WTC11 (cell line): Measurements from ENCODE around the gene IYD. TPM values are rescaled to one million over a fixed set of nuclear protein-coding genes. Genes with fewer than 3 reads are reported as not detected.

Experiments used
- ATAC-seq: fragments of 200-7000 bp; cut with Tn5 transposase; 2 replicates; pipeline ENCODE4 v1.10.0; 2021; ENCODE audit warnings: mild to moderate bottlenecking, moderate library complexity
- CTCF ChIA-PET: fragments of 300-600 bp; sonication (Branson Sonifier 250); formaldehyde crosslinking; loops from one replicate; lab custom pipeline; 2021; ENCODE audit warnings: antibody characterized with exemption; lab: Charles Lee
- POLR2A ChIA-PET: fragments of 350-600 bp; sonication (Branson Sonifier 250); formaldehyde crosslinking; loops from one replicate; lab custom pipeline; 2021; ENCODE audit warnings: antibody characterized with exemption; lab: Charles Lee
- DNase-seq: peaks from one replicate; pipeline ENCODE4 v3.0.0; 2021; ENCODE audit warnings: low spot score
- H3K27ac Mint-ChIP-seq: 2 replicates; pipeline ENCODE4 v1.8.0; 2021; ENCODE audit warnings: mixed read lengths
- H3K27me3 Mint-ChIP-seq: 2 replicates; pipeline ENCODE4 v1.8.0; 2021; ENCODE audit warnings: low read depth, mild to moderate bottlenecking, moderate library complexity, mixed read lengths
- H3K36me3 Mint-ChIP-seq: 2 replicates; pipeline ENCODE4 v1.8.0; 2021; ENCODE audit warnings: mixed read lengths
- H3K4me1 Mint-ChIP-seq: 2 replicates; pipeline ENCODE4 v1.8.0; 2022; ENCODE audit warnings: mixed read lengths
- H3K4me3 Mint-ChIP-seq: 2 replicates; pipeline ENCODE4 v1.8.0; 2021; ENCODE audit warnings: mild to moderate bottlenecking, moderate library complexity, mixed read lengths
- H3K9me3 Mint-ChIP-seq: 2 replicates; pipeline ENCODE4 v1.8.0; 2021; ENCODE audit warnings: mixed read lengths
- ARID4B ChIP-seq: sonication (generic); formaldehyde crosslinking; IDR thresholded peaks from 2 replicates; pipeline ENCODE4 v1.8.0; 2023; ENCODE audit warnings: missing genetic modification reagents, mild to moderate bottlenecking, borderline replicate concordance
- ATF2 ChIP-seq: sonication (generic); formaldehyde crosslinking; IDR thresholded peaks from 2 replicates; pipeline ENCODE4 v1.8.1; 2022; ENCODE audit warnings: low read depth, missing genetic modification reagents, borderline replicate concordance
- ATF3 ChIP-seq: sonication (generic); formaldehyde crosslinking; conservative IDR thresholded peaks from 2 replicates; pipeline ENCODE4 v1.8.1; 2022; ENCODE audit warnings: mild to moderate bottlenecking, missing genetic modification reagents
- ATF6 ChIP-seq: sonication (generic); formaldehyde crosslinking; IDR thresholded peaks from 2 replicates; pipeline ENCODE4 v1.8.1; 2023; ENCODE audit warnings: mild to moderate bottlenecking, missing genetic modification reagents
- CBFB ChIP-seq: sonication (generic); formaldehyde crosslinking; IDR thresholded peaks from 2 replicates; pipeline ENCODE4 v1.8.1; 2022; ENCODE audit warnings: mild to moderate bottlenecking, low read depth, missing genetic modification reagents
- CDX4 ChIP-seq: fragments of 250-450 bp; sonication (Bioruptor Pico); IDR thresholded peaks from 2 replicates; pipeline ENCODE4 v1.9.0; 2021; ENCODE audit warnings: moderate library complexity, mild to moderate bottlenecking, inconsistent platforms, borderline replicate concordance
- E2F4 ChIP-seq: sonication (generic); formaldehyde crosslinking; IDR thresholded peaks from 2 replicates; pipeline ENCODE4 v1.8.1; 2022; ENCODE audit warnings: low read depth, mild to moderate bottlenecking, moderate library complexity, missing genetic modification reagents, borderline replicate concordance
- ELF4 ChIP-seq: sonication (generic); formaldehyde crosslinking; IDR thresholded peaks from 2 replicates; pipeline ENCODE4 v1.8.1; 2022; ENCODE audit warnings: low read depth, mild to moderate bottlenecking, moderate library complexity, missing genetic modification reagents
- GABPB1 ChIP-seq: sonication (generic); formaldehyde crosslinking; IDR thresholded peaks from 2 replicates; pipeline ENCODE4 v1.8.1; 2023; ENCODE audit warnings: mild to moderate bottlenecking, missing genetic modification reagents
- HMGA2 ChIP-seq: fragments of 250-450 bp; sonication (Bioruptor Pico); IDR thresholded peaks from 2 replicates; pipeline ENCODE4 v1.4.0; 2021; ENCODE audit warnings: mild to moderate bottlenecking, moderate library complexity
- JUN ChIP-seq: sonication (generic); formaldehyde crosslinking; IDR thresholded peaks from 2 replicates; pipeline ENCODE4 v1.8.0; 2023; ENCODE audit warnings: mild to moderate bottlenecking, missing genetic modification reagents
- SMAD4 ChIP-seq: sonication (generic); formaldehyde crosslinking; IDR thresholded peaks from 2 replicates; pipeline ENCODE4 v1.8.0; 2022; ENCODE audit warnings: mild to moderate bottlenecking, missing genetic modification reagents
- TP53 ChIP-seq: sonication (generic); formaldehyde crosslinking; IDR thresholded peaks from 2 replicates; pipeline ENCODE4 v1.8.1; 2023; ENCODE audit warnings: mild to moderate bottlenecking, missing genetic modification reagents
- ZNF121 ChIP-seq: sonication (generic); formaldehyde crosslinking; IDR thresholded peaks from 2 replicates; pipeline ENCODE4 v1.8.0; 2023; ENCODE audit warnings: missing genetic modification reagents
- ZNF281 ChIP-seq: sonication (generic); formaldehyde crosslinking; IDR thresholded peaks from 2 replicates; pipeline ENCODE4 v1.8.0; 2023; ENCODE audit warnings: mild to moderate bottlenecking, missing genetic modification reagents
- ZNF317 ChIP-seq: sonication (generic); formaldehyde crosslinking; IDR thresholded peaks from 2 replicates; pipeline ENCODE4 v1.8.1; 2023; ENCODE audit warnings: low read depth, mild to moderate bottlenecking, moderate library complexity, missing genetic modification reagents, borderline replicate concordance
- ZNF416 ChIP-seq: fragments of 250-450 bp; sonication (Bioruptor Pico); IDR thresholded peaks from 2 replicates; pipeline ENCODE4 v1.9.0; 2021; ENCODE audit warnings: mild to moderate bottlenecking, inconsistent platforms
- ZNF532 ChIP-seq: fragments of 250-450 bp; sonication (Bioruptor Pico); IDR thresholded peaks from 2 replicates; pipeline ENCODE4 v1.9.0; 2021; ENCODE audit warnings: mild to moderate bottlenecking, borderline replicate concordance
- total RNA-seq: library from RNA; stranded (reverse); gene quantifications from 3 replicates; pipeline ENCODE4 v1.2.3, GENCODE V29; 2021

The IYD gene
- total RNA-seq, 1 experiment from 2014 or later, result not detected

- TF ChIP-seq E2F4, result no peak
- no peak for TF ChIP-seq GABPB1 (CRISPR knock-in tag)
- no peak for TF ChIP-seq ZNF532 (CRISPR knock-in tag)
- TF ChIP-seq ELF4 (CRISPR knock-in tag), result no peak
- TF ChIP-seq, all 79 proteins: peak for 0
These were observed 51.6 kb downstream of the IYD start (continued) for GRCh38 chr6:150420428-150420827.

GRCh38 chr6:150420926-150421325 is 52.1 kb downstream of the IYD start:
- DNase-seq (no peak), ATAC-seq (no peak)
- Mint-ChIP-seq H3K4me1 (peaks cover 6% of the 10 kb centered on the region), H3K4me3 (no peak overlapping the region), H3K27ac (no peak overlapping the region), H3K9me3 (peaks cover 11% of the 10 kb centered on the region), H3K27me3 (no peaks in the 10 kb centered on the region; the same call in 1 of the 2 replicates)
- ChIA-PET CTCF (interaction anchor here (1.5 kb wide), 1 partner anchor 394 kb away, joined by 6 read pairs; no protein-coding TSS in a partner anchor), POLR2A (no interaction called here)
- TF ChIP-seq CBFB (CRISPR knock-in tag) (no peak), CDX4 (CRISPR knock-in tag) (no peak), ATF6 (CRISPR knock-in tag) (no peak), SMAD4 (no peak), ATF3 (CRISPR knock-in tag) (no peak), ZNF281 (CRISPR knock-in tag) (no peak), ATF2 (CRISPR knock-in tag) (no peak), ZNF317 (CRISPR knock-in tag) (no peak), ZNF121 (CRISPR knock-in tag) (no peak), ZNF416 (CRISPR knock-in tag) (no peak), JUN (CRISPR knock-in tag) (no peak), TP53 (CRISPR knock-in tag) (no peak), HMGA2 (CRISPR knock-in tag) (no peak), ARID4B (CRISPR knock-in tag) (no peak)
- TF ChIP-seq, all 79 proteins: peak for 0
- H3K36me3 Mint-ChIP-seq, result no peaks in the 10 kb centered on the region
